GM04503 (cell line): ENCODE data around the gene MGST2.
"Not testable (repeated sequence)": the region's sequence is repeated elsewhere in the genome, so short reads cannot be mapped to it uniquely, and the experiment has no call there.

Experiments used
- DNase-seq: peaks from one replicate; pipeline ENCODE4 v3.0.0-alpha.2; 2012; ENCODE audit warnings: low read depth

The MGST2 gene

DNA sequence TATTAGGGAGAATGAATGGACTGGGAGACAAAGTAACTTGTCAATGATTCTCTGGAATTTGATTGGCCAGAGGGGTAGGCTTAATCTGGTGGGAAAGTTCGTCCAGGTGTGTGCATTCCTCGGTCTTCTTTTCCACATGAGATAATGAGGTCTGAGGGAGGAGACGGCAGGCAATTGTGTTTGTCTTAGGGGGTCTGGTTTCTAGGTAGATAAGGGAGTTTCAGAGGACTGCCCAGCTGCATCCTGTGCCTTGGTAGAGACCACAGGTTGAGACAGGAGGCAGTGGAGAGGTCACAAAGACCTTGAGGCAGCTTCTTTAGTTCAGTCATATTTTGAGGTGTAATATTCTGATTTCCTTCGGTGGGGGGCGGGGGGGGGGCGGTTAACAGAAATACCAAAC is 4.3 kb downstream of the MGST2 start:
- no peak for DNase-seq

DNA sequence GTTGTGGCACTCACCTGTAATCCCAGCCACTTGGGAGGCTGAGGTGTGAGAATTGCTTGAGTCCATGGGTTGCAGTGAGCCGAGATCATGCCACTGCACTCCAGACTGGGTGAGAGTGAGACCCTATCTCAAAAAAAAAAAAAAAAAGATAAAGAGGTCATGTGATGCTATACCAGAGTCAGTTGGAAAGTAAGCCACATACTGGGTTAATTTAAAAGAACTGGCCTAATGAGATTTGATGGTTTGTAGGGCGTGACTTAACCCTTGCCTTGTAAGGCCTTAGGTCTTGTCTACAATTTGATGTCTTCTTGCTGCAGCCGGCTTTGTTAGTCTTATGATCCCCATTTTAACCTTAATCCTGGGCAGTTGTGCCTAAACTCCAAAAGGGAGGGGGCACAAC is 5.2 kb downstream of the MGST2 start:
- DNase-seq: no peak

DNA sequence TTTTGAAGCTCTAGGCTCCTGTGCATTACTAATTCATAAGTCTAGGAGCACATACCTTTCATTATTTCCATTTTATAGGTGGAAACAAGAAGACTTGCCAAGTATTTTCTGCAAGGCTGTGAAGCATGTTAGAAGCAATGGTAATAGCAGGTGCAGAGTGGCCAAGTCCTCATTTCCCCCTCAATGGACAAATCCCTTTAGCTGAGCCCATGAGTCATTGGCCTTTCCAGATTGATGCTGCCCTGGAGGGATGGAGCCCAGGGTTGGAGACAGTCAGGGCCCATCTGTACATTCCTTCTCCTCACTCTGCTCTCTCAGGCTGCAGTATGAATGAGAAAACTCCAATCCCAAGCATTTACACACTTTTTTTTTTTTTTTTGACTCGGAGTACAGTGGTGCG is 6.6 kb downstream of the MGST2 start:
- no peak for DNase-seq

DNA sequence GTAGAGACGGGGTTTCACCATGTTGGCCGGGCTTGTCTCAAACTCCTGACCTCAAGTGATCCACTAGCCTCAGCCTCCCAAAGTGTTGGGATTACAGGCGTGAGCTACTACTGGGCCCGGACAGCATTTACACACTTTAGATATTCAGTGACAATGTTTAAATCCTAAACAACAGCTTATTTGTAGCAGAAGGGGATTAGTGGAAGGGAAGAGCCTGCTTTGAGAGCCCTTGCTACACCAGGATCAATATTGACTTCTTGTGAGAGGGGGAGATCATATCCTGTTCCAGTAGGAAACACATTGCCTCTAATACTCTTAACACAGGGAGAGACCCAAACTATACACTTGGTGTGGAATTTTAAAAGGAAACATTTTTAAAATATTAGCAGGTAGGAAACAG is 7.1 kb downstream of the MGST2 start:
- no peak for DNase-seq

DNA sequence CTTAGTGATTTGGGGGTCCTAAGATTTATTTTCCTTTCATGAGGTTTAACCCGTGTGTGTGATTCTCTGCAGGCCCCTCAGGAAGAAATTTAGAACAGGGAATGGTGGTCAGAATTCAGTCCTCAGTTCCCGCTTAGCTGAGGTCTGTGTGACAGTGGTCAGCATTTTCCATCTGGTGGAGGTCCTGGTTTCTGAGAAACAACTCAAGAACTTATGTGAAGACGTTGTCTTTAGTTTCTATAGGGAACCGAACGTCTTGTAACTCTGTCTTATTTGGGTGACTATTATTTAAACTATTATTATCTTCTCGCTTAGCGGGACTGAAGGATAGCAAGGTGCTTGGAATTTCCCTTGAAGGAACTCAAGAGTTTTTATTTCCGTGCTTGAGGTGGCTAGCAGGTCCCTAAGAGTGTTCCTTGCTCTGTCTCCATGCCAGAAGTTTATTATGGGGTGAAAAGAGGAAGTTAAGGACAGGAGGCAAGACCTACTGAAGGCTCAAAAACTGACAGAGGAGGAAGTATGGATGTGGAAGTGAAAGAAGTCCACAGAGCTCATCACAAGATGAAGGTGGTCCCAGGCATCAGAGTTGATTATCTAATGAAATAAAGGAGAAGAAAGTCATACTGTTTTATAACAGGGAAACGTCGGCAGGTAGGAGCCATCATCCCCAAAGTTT is 9.4 kb downstream of the MGST2 start:
- DNase-seq: no peak

DNA sequence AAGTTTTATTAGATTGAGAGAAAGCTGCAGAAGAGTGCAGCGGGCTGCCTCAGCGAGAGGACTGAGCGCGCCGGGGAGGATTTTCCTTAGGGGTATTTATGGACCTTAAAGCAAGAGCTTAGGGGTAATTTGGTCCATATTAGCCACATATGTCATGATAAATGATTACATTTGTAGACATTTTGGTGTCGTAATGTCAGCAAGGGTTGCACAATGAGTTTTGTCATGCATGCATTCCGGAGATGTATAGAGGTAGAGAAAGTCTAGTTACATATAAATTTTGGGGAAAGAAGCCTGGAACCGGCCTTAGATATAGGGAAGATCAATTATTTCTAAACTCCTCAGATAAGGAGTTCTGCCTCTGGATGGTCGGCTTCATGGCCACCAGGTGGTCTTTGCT is 10.0 kb downstream of the MGST2 start:
- DNase-seq: no peak

DNA sequence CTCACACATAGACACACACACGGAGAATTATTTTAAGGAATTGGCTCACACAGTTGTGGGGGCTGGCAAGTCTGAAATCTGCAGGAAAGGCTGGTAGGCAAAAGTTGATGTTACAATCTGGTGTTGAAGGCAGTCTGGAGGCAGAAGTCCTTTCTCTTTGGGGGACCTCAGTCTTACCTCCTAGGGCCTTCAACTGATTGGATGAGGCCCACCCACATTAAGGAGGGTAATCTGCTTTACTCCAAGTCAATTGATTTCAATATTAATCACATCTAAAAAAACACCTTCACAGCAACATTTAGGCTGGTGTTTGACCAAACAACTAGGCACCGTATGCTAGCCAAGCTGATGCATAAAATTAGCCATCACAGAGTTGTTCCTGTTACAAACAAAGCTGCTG is 10.7 kb downstream of the MGST2 start:
- DNase-seq: no peak

DNA sequence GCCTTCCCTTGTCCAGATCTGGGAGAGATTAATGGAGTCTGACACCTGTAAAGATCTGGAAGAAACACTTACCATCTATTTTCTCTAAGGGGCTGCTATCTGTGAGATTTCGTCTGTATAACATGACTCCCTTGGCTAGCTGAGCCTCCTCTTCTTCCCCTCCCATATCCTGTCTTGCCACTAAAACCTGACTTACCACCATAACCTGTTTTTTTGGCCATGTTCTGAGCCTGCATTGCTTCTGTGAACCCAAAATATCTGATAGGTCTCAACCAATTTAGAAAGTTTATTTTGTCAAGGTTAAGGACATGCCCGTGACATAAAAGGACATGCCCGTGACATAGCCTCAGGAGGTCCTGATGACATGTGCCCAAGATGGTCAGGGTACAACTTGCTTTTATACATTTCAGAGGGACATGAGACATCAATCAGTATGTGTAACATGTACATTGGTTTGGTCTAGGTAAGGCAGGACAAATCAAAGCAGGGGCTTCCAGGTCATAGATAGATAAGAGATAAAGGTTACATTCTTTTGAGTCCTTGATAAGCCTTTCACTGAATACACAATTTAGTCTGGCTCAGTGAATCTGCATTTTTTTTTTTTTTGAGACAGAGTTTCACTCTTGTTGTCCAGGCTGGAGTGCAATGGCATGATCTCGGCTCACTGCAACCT is 11.4 kb downstream of the MGST2 start:
- no peak for DNase-seq

DNA sequence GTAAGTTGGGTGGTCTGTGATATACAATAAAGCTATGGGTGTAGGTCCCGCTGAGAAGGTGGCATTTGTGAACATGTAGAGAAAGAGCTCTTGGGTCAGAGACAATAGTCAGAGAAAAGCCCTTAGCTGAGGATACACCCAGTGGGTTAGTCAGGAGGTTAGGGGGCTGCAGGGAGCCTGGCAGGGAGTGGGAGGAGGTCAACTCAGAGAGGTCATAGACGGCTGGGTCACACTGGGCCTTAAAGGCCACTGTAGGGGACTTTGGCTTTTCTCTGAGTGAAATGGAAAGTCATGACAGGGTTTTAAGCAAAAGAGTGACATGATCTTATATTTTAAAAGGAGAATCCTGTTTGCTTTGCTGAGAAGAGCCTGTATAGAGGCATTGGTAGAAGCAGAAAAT is 16.7 kb downstream of the MGST2 start:
- no peak for DNase-seq

DNA sequence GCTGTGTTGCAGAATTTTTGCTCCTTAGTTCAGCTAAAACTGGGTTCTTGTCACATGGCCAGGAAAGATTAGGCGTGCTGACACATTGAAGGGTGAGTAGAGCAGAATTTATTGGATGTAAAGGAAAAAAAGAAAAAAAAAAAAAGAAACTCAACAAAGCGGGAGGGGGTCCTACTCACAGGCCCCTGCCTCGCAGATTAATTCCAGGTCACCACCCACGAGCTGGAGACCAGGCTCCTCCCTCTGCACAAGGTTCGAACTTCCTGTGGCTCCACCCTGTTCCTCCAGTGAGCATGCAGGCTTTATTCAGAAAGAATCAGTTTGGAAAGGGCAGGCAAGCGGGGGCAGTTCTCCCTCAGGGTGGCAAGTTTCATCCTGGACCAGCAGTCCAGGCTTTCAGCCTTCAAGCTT is 17.1 kb downstream of the MGST2 start:
- no peak for DNase-seq

DNA sequence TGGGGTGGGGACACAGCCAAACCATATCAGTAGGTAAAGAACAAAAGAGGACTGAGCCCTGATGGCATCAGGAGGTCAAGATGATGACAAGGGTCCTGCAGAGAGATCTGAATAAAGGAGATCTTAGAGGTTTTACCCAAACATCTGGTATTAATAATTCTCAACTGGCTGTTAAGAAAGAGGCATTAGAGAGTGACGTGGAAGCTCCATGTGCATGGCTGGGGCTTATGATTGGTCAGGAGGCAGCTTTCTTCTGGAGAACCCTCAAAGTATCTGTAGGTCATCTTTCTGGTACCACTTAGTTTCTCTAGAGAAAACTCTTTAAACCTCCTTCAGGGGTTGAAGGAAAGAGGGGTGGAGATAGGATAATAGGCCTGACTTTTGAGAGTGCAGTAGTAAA is 18.7 kb downstream of the MGST2 start:
- DNase-seq: no peak

DNA sequence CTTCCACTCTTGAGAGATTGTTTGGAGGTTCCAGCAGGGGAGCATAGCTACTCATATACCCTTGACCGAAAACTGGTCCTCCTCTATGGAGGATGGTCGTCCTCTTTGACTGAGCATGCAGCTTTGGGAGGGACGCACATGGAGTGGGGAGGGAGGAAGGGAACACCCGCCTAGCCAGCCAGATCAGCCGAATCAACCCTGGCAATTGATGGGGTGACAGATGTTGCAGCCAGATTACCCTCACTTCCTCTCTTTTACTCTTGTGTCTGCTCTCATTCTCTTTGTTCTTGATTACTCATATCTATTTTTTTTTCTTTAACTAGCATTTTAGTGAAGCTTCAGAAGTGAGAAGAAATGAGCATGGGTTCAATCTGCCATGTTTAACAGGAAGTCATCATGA is 19.6 kb downstream of the MGST2 start:
- DNase-seq: no peak

DNA sequence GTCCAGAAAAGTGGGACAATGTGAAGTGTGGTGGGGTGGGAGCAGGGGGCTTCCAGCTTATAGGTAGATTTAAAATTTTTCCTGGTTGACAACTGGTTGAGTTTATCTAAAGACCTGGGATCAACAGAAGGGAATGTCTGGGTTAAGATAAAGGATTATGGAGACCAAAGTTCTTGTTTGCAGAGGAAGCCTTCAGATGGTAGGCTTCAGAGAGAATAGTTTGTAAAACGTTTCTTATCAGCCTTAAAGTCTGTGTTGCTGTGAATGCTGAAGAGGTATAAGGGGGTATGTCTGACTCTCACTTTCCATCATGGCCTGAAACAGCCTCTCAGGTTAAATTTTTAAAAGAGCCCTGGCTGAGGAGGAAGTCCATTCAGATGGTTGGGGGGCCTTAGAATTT is 20.5 kb downstream of the MGST2 start:
- no peak for DNase-seq

DNA sequence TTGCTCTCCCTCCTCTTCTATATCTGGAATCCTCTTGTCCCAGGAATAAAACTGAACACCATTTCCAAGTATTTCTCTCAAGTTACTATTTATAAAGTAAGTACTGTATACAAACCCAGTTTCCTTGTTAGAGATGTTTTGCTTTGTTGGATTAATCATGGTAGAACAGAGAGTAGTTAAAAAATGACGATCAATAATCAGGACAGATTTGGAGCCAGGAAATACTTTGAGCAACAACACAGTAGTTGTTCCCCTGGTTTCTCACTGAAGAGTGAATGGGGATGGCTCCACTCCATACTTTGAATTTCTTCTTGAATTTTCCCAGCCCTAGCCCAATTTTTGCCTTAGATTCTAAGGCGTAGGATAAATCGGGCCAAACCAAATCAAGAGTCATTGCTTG is 21.4 kb downstream of the MGST2 start:
- no peak for DNase-seq

DNA sequence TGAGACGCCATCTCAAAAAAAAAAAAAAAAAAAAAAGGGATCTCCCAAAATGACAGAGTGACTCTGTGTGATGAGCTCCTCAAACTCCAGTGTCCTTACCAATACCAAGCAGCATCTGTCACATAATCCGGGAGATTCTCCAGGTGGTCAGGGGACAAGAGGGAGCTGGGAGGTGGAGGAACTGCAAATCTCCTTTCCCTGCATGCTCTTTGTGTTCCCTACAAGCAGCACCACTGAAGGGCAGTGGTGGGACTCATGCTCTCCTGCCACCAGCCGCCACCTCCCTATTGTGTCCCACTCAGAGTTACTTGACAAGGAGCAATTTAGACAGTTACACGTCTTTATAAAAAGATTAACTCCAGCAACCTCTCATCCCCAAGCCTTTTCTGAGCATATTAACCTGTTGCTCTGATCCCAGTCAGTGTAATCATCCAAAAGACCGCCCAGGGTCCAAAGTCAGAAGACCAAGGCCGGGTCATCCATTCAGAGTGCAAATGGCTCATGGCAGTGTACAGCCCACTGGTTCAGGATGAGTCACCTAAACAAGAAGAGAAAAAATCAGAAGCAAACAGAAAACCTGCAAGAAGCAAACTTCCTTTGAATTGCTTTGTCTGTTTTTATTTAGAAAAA is 23.6 kb downstream of the MGST2 start:
- DNase-seq: no peak

DNA sequence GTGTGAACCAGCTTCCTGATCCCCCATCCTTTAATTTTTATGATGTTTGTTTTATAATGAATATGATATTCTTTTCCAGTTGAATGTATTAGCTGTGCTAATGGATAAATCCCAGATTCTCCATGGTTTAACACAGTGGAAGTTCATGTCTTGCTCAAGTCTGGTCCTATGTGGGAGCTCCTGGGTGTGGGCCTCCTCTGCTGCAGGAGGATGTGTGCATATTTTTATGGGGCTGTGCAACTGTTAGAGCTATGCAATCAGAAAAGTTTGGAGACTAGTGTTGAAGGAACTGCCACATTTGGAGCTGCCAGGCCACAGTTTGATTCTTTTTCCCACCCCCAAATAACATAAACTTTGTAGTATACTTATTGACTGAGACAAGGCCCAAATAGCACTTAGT is 24.8 kb downstream of the MGST2 start:
- no peak for DNase-seq

DNA sequence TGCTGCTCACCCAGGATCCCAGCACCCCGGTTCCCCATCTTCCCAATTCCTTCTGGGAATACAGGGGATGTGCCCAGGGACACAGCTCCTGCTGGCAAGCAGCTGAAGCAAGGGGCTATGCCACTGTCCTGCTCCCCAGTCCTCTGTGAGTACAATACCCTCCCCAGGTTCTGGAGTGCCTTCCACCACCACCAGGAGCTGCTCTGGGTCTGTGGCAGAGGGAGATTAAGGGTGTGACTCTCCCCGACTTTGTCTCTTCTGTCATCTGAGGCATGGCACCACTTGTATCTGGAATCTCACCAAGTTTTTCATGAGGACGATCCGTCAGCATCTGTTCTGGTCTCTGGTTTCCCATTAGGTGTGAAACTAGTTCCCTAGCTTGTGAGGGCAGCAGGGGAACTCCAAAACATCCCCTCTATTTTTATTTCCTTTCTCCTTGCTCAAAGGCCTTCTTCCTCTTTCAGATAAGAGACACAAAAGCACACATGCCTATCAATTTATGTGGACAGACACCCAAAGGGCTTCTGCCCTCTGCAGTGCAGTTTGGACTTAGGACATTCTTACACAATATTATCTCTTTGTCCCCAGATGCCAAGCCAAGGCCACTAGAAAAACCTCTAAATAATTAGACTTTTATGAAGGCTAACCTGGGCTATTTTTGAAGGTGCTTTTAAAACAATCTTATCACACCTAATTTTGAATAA is 26.8 kb downstream of the MGST2 start:
- DNase-seq: no peak

DNA sequence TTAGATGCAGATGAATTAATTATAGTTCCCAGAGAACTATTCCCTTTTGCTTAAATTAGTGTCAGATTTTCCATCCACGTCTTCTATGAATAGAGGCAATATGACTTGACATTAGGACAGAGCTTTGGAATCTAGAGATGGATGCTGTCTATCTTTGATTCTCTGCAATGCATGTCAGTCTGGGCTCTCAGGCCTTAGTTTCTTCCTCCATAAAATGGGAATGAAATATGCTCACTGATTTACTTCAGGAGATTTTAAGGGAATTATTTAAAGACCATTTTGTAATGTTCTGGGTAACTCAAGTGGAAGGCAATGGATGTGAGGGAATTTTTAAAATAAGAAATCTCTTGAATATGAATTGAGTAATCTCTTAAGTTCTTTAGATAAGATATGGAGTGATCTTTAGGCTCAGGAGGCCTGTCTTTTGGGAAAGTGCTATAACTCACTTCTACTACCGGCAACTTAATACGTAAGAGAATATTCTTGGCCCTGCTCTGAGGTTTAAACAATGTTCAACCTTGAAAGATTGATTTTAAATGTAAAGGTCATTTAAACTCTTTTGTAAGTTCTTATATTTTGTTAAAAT is 29.0 kb downstream of the MGST2 start:
- no peak for DNase-seq

DNA sequence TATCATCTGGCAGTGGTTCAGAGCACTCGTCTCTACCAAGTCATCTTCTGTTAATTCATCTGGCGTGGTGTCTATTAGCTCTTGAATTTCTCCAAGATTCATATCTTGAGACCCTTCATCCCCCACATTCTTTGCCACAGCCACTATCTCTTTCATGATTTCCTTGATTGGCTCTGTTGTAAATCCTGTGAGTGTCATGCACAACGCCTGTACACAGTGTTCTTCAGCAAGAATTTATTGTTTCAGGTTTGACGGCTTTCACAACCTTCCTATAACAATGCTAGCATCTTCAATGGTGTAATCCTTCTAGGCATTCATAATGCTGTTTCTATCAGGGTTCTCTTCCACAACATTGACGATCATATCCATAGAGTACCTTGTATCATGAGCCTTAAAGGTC is 30.9 kb downstream of the MGST2 start:
- no peak for DNase-seq

DNA sequence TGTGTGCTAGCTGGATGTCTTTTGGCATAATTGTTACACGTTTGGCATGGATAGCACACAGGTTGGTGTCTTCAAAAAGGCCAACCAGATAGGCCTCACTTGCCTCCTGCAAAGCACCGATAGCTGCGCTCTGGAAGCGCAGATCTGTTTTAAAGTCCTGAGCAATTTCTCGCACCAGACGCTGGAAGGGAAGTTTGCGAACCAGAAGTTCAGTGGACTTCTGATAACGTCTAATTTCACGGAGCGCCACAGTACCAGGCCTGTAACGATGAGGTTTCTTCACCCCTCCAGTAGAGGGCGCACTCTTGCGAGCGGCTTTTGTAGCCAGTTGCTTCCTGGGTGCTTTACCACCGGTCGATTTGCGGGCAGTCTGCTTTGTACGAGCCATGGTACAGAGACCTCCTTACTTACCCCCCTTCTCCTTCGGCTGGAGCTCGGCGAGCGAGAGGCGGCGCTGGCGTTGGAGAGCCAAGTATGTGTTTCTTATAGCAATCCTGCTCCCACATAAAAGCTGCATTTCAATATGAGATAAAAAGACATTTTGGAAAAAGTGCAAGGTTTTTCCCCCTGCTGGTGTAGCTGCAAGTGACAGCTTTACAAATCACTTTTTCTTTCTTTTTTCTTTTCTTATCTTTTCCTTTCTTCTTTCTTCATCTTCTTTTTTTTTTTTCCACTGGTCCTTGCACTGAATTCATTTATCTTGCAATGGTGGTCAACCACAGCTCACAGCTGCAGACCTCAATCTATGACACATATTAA is 32.7 kb downstream of the MGST2 start:
- not testable (repeated sequence) for DNase-seq

DNA sequence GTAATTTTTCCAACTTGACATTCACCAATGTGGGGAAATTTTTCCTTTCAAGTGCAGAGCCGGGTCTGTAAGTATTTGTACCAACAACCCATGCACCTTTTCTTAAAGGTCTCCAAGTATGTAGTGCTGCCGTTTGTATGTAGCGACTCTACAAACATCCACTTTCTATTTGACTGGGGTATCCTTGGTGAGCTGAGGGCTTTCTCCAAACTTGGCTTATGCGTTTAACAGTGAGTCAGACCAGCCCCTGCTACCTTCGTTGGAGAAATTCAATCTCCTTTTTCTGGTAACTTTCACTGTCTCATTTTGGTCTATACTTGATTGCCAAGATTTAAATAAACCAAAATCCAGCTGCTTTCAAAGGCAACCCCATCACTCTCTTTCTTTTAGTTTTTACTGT is 34.9 kb downstream of the MGST2 start:
- DNase-seq: no peak

DNA sequence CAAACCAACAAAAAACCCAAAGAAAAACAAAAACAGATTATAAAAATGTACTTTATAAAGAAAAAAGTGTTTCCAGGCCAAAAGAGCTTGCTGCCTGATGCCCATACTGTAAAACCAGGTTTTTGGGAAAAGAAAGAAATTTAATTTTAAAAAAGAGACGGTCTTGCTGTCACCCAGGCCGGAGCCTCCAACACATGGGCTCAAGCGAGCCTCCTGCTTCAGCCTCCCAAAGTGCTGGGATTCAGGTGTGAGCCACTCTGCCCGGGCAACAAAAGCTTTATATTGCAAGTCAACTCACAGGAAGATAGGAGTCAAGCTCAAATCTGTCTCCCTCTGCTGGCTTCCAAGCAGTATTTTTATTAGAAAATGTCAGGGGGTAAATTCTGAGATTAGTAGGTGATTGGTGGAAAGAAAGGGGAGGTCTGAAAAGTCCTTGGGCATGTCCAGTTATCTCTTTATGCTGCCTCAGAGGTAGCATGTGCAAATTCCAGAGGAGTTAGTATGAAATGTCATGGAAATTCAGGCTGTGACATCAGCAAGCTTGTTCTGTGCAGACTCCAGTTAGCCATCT is 39.4 kb downstream of the MGST2 start:
- DNase-seq: no peak
